IMR-90 (cell line): ENCODE results near the gene DBF4B. TPM values are rescaled to one million over a fixed set of nuclear protein-coding genes. Genes with fewer than 3 reads are reported as not detected.

Source experiments
- ATAC-seq: fragments of 200-7000 bp; cut with Tn5 transposase; 2 replicates; pipeline ENCODE4 v1.9.1; 2020; ENCODE audit warnings: low read depth, mild to moderate bottlenecking, moderate library complexity
- BruUV-seq: library from RNA; stranded (reverse); fragments of 400-500 nt; replicated peaks from 2 replicates; lab custom pipeline; 2021; lab: Mats Ljungman, UMichigan
- CTCF ChIA-PET: fragments of 300-600 bp; formaldehyde crosslinking; extraction: SDS; loops from one replicate; lab custom pipeline; 2021; ENCODE audit warnings: antibody characterized with exemption; lab: Yijun Ruan, JAX
- POLR2A ChIA-PET: fragments of 300-600 bp; sonication (Branson Sonifier 250); formaldehyde crosslinking; loops from one replicate; lab custom pipeline; 2022; ENCODE audit warnings: antibody characterized with exemption; ENCODE audit not compliant: unreplicated experiment; lab: Charles Lee
- DNase-seq: peaks from one replicate; pipeline ENCODE4 v3.0.0; 2013
- H2AFZ ChIP-seq: replicated peaks from 2 replicates; pipeline ENCODE3; 2013; ENCODE audit warnings: low read length, mild to moderate bottlenecking; ENCODE audit not compliant: poor library complexity
- H2AK5ac ChIP-seq: 2 replicates; pipeline ENCODE4 v1.6.1; 2013; ENCODE audit warnings: low read depth, low read length, inconsistent platforms
- H2AK9ac ChIP-seq: replicated peaks from 2 replicates; pipeline ENCODE3; 2013; ENCODE audit warnings: mild to moderate bottlenecking, low read depth, low read length, moderate library complexity; ENCODE audit not compliant: poor library complexity
- H2BK120ac ChIP-seq: 2 replicates; pipeline ENCODE4 v1.6.1; 2013; ENCODE audit warnings: low read depth, low read length, inconsistent platforms
- H2BK15ac ChIP-seq: 3 replicates; pipeline ENCODE4 v1.6.1; 2013; ENCODE audit warnings: low read depth, low read length, inconsistent platforms
- H2BK20ac ChIP-seq: 2 replicates; pipeline ENCODE4 v1.6.1; 2013; ENCODE audit warnings: low read depth, mild to moderate bottlenecking, inconsistent platforms, low read length, moderate library complexity
- H2BK5ac ChIP-seq: 2 replicates; pipeline ENCODE4 v1.6.1; 2013; ENCODE audit warnings: mild to moderate bottlenecking, low read depth, low read length, inconsistent platforms; ENCODE audit not compliant: poor library complexity, severe bottlenecking
- H3K14ac ChIP-seq: replicated peaks from 2 replicates; pipeline ENCODE4 v1.6.1; 2013; ENCODE audit warnings: low read depth, low read length, inconsistent platforms
- H3K18ac ChIP-seq: 2 replicates; pipeline ENCODE4 v1.6.1; 2013; ENCODE audit warnings: low read depth, low read length, control low read depth
- H3K23ac ChIP-seq: 2 replicates; pipeline ENCODE4 v1.6.1; 2013; ENCODE audit warnings: low read depth, low read length, inconsistent platforms
- H3K27ac ChIP-seq: 2 replicates; pipeline ENCODE4 v1.5.1; 2013; ENCODE audit warnings: mild to moderate bottlenecking, control low read depth, low read length; ENCODE audit not compliant: insufficient read depth
- H3K27me3 ChIP-seq: 2 replicates; pipeline ENCODE4 v1.6.1; 2013; ENCODE audit warnings: low read length; ENCODE audit not compliant: control insufficient read depth, insufficient read depth
- H3K36me3 ChIP-seq: 2 replicates; pipeline ENCODE4 v1.6.1; 2013; ENCODE audit warnings: low read length, mixed read lengths; ENCODE audit not compliant: control insufficient read depth, insufficient read depth
- H3K4ac ChIP-seq: 2 replicates; pipeline ENCODE4 v1.6.1; 2013; ENCODE audit warnings: low read depth, low read length, inconsistent platforms
- H3K4me1 ChIP-seq: 2 replicates; pipeline ENCODE4 v1.6.1; 2013; ENCODE audit warnings: low read length, mixed read lengths; ENCODE audit not compliant: control insufficient read depth, insufficient read depth
- H3K4me2 ChIP-seq: 2 replicates; pipeline ENCODE4 v1.6.1; 2013; ENCODE audit warnings: low read depth, mild to moderate bottlenecking, control low read depth, low read length, moderate library complexity
- H3K4me3 ChIP-seq: 2 replicates; pipeline ENCODE4 v1.5.1; 2013; ENCODE audit warnings: low read depth, mild to moderate bottlenecking, control low read depth, low read length, moderate library complexity; ENCODE audit not compliant: insufficient read depth
- H3K56ac ChIP-seq: 2 replicates; pipeline ENCODE4 v1.6.1; 2013; ENCODE audit warnings: low read length, inconsistent platforms; ENCODE audit not compliant: insufficient read depth; ENCODE audit errors: extremely low read depth
- H3K79me1 ChIP-seq, 2 experiments: 2 replicates each; pipeline ENCODE4 v1.6.1; 2013; ENCODE audit warnings: low read length in 2 of 2, inconsistent platforms in 1 of 2, low read depth in 1 of 2
- H3K9ac ChIP-seq: 2 replicates; pipeline ENCODE4 v1.6.1; 2013; ENCODE audit warnings: low read depth, low read length, control low read depth
- H3K9me1 ChIP-seq: 2 replicates; pipeline ENCODE4 v1.6.1; 2013; ENCODE audit warnings: low read length, inconsistent platforms; ENCODE audit not compliant: insufficient read depth
- H3K9me3 ChIP-seq: 2 replicates; pipeline ENCODE4 v1.6.1; 2013; ENCODE audit warnings: low read length; ENCODE audit not compliant: control insufficient read depth, insufficient read depth
- H4K20me1 ChIP-seq: 2 replicates; pipeline ENCODE4 v1.6.1; 2013; ENCODE audit warnings: low read length, inconsistent platforms; ENCODE audit not compliant: insufficient read depth
- H4K5ac ChIP-seq: 2 replicates; pipeline ENCODE4 v1.6.1; 2013; ENCODE audit warnings: mild to moderate bottlenecking, low read depth, low read length, control low read depth
- H4K8ac ChIP-seq, 2 experiments: 2 replicates each; pipeline ENCODE4 v1.6.1; 2013; ENCODE audit warnings: low read depth in 2 of 2, low read length in 2 of 2, control low read depth in 1 of 2, inconsistent platforms in 1 of 2
- H4K91ac ChIP-seq: 2 replicates; pipeline ENCODE4 v1.6.1; 2013; ENCODE audit warnings: low read depth, low read length, inconsistent platforms; ENCODE audit not compliant: insufficient read depth
- BHLHE40 ChIP-seq: fragments of 150-350 bp; IDR thresholded peaks from 2 replicates; pipeline ENCODE4 v1.6.1; 2016; ENCODE audit warnings: mild to moderate bottlenecking, low read depth, low read length
- CEBPB ChIP-seq: IDR thresholded peaks from 2 replicates; pipeline ENCODE4 v1.6.1; 2012; ENCODE audit warnings: low read depth, low read length, improper control_type of control experiment
- CHD1 ChIP-seq: IDR thresholded peaks from 2 replicates; pipeline ENCODE4 v1.6.1; 2012; ENCODE audit warnings: low read depth, low read length, improper control_type of control experiment
- ELK1 ChIP-seq: fragments of 150-350 bp; IDR thresholded peaks from 2 replicates; pipeline ENCODE4 v1.6.1; 2016; ENCODE audit warnings: low read depth, mild to moderate bottlenecking, low read length, moderate library complexity, borderline replicate concordance
- FOS ChIP-seq: fragments of 150-350 bp; IDR thresholded peaks from 2 replicates; pipeline ENCODE4 v1.6.1; 2016; ENCODE audit warnings: low read depth, low read length
- NFE2L2 ChIP-seq: fragments of 150-350 bp; IDR thresholded peaks from 2 replicates; pipeline ENCODE4 v1.6.1; 2016; ENCODE audit warnings: low read depth, mild to moderate bottlenecking, low read length
- POLR2A ChIP-seq: IDR thresholded peaks from 2 replicates; pipeline ENCODE4 v1.6.1; 2012; ENCODE audit warnings: mild to moderate bottlenecking, low read depth, low read length
- RAD21 ChIP-seq: IDR thresholded peaks from 2 replicates; pipeline ENCODE4 v1.6.1; 2012; ENCODE audit warnings: low read length, improper control_type of control experiment
- RCOR1 ChIP-seq: IDR thresholded peaks from 2 replicates; pipeline ENCODE4 v1.6.1; 2012; ENCODE audit warnings: mild to moderate bottlenecking, low read length, improper control_type of control experiment; ENCODE audit not compliant: insufficient replicate concordance
- SMC3 ChIP-seq: fragments of 150-350 bp; IDR thresholded peaks from 2 replicates; pipeline ENCODE4 v1.6.1; 2016; ENCODE audit warnings: low read depth, mild to moderate bottlenecking, antibody characterized with exemption, low read length, moderate library complexity
- WGBS, 2 experiments: methylation state at CpG; one replicate each; pipeline versions ENCODE4 v1.1.5 to v1.1.7; 2013; ENCODE audit warnings: missing lambda C conversion rate in 2 of 2; ENCODE audit not compliant: insufficient read length in 1 of 2; ENCODE audit errors: extremely low coverage in 2 of 2; 5-methylcytosine and 5-hydroxymethylcytosine counted together
- dilution Hi-C: fragments of 300-500 bp; cut with HindIII; formaldehyde crosslinking; loops from one replicate; pipeline ENCODE4 v1.14.3; 2018; ENCODE audit warnings: low sequenced_read_pairs; ENCODE audit not compliant: unreplicated experiment
- in situ Hi-C: fragments of 300-500 bp; cut with MboI; formaldehyde crosslinking; loops from 3 replicates; pipeline ENCODE4 v1.14.3; 2019; ENCODE audit warnings: low sequenced_read_pairs, inconsistent platforms, mixed read lengths
- intact Hi-C: fragments of 100-400 bp; cut with micrococcal nuclease; formaldehyde crosslinking; loops from 2 replicates; pipeline ENCODE4 v1.10.0; 2022
- polyA plus RNA-seq, 3 experiments: library from polyadenylated mRNA; depleted of rRNA; stranded (reverse); fragments of >200 nt; gene quantifications; 2 replicates each; pipeline ENCODE4 v1.2.3, GENCODE V29; 2012; ENCODE audit warnings: low replicate concordance in 1 of 3
- total RNA-seq: library from RNA; depleted of rRNA; stranded (reverse); fragments of >200 nt; gene quantifications from 2 replicates; pipeline ENCODE4 v1.2.3, GENCODE V29; 2012

The DBF4B gene
- total and polyA plus RNA-seq, 2 of the 4 experiments (the other 2 are of a cell fraction): 3.6 to 10.2 TPM

- no TSS peak for BruUV-seq
- H2BK5ac ChIP-seq: no peak overlapping the region
- H3K9me3 ChIP-seq: no peaks in the 10 kb centered on the region
- H3K4me3 ChIP-seq: no peak overlapping the region
- H2BK20ac ChIP-seq: no peak overlapping the region
- no peak overlapping the region for H3K27ac ChIP-seq
- H3K4me1 ChIP-seq: no peaks in the 10 kb centered on the region
- 92% methylated on average over 8 of the region's 17 CpGs; no CpG with 5 or more reads in 1 of the 2 experiments for WGBS, 2 experiments
- dilution Hi-C loops (no loop called here), in situ Hi-C loops (no loop called here), intact Hi-C loops (no loop called here)
- H4K20me1 ChIP-seq: no peaks in the 10 kb centered on the region; the same call in 1 of the 2 replicates
- H3K56ac ChIP-seq: no peak overlapping the region
- peaks cover 4% of the 10 kb centered on the region; the same call in 1 of the 2 replicates for H3K36me3 ChIP-seq
- no peaks in the 10 kb centered on the region for H3K79me1 ChIP-seq
- no peak overlapping the region for H3K4ac ChIP-seq
- H2BK15ac ChIP-seq: no peak overlapping the region
- H3K4me2 ChIP-seq: no peak overlapping the region
- H4K8ac ChIP-seq: no peak overlapping the region
- H2AFZ ChIP-seq: no peak overlapping the region
- ChIA-PET POLR2A (no interaction called here), CTCF (interaction anchor here (0.6 kb wide), 1 partner anchor 49 kb away, joined by 4 read pairs; no protein-coding TSS in a partner anchor)
- peaks cover 11% of the 10 kb centered on the region for H3K27me3 ChIP-seq
- ATAC-seq (no peak), DNase-seq (no peak)
- H3K9ac ChIP-seq: no peak overlapping the region
- no peak overlapping the region for H3K14ac ChIP-seq
- H2BK120ac ChIP-seq: no peak overlapping the region
- no peak overlapping the region for H4K5ac ChIP-seq
- no peak overlapping the region for H2AK5ac ChIP-seq
- peak overlapping the region; percentile 37 for H2AK9ac ChIP-seq
- H3K23ac ChIP-seq: no peak overlapping the region
- TF ChIP-seq NFE2L2 (no peak), SMC3 (no peak), CEBPB (no peak), BHLHE40 (no peak), POLR2A (no peak), CHD1 (no peak), RCOR1 (no peak), ELK1 (no peak), RAD21 (no peak), FOS (no peak)
- 0 out of 2 replicates have a peak, but pooled peaks cover 6% of the 10 kb centered on the region for H3K9me1 ChIP-seq
- no peak overlapping the region for H3K18ac ChIP-seq
- no peak overlapping the region for H4K91ac ChIP-seq
Observed at GRCh38 chr17:44752953-44753861, 44.7 kb downstream of the DBF4B start.
